Naive thymus-derived CD4-positive, alpha-beta T cell (primary cell): ENCODE results near the gene PLCL2. TPM values are rescaled to one million over a fixed set of nuclear protein-coding genes. Genes with fewer than 3 reads are reported as not detected.
A peak's percentile ranks its signal among the peaks of the same experiment; 100 is the strongest.

Source experiments
- ATAC-seq: fragments of 150-1000 bp; cut with Tn5 transposase; 2 replicates; pipeline ENCODE4 v1.10.0; 2021; ENCODE audit warnings: mild to moderate bottlenecking, moderate library complexity
- CTCF ChIA-PET: fragments of 350-600 bp; sonication (Branson Sonifier 250); formaldehyde crosslinking; loops from one replicate; lab custom pipeline; 2021; ENCODE audit warnings: antibody characterized with exemption; lab: Charles Lee
- POLR2A ChIA-PET: fragments of 350-600 bp; sonication (Branson Sonifier 250); formaldehyde crosslinking; loops from one replicate; lab custom pipeline; 2021; ENCODE audit warnings: antibody characterized with exemption, inconsistent platforms; lab: Charles Lee
- DNase-seq, 9 donors: peaks; one replicate each; pipeline versions ENCODE4 v3.0.0 to v3.0.0-alpha.2; 2020 to 2022; ENCODE audit warnings: mixed read lengths in 1 of 9
- H3K27ac ChIP-seq: one replicate; pipeline ENCODE4 v1.7.0; 2013; ENCODE audit warnings: mild to moderate bottlenecking, low read depth, low read length, moderate library complexity
- H3K27me3 ChIP-seq, 2 donors: one replicate each; pipeline ENCODE4 v1.7.0; 2013; ENCODE audit warnings: low read length in 2 of 2, mild to moderate bottlenecking in 2 of 2, moderate library complexity in 2 of 2; ENCODE audit not compliant: control insufficient read depth in 2 of 2, insufficient read depth in 2 of 2
- H3K36me3 ChIP-seq, 3 experiments: 1 replicate in 2 of 3; 2 replicates in 1 of 3; pipeline ENCODE4 v1.7.0; 2013; ENCODE audit warnings: low read length in 3 of 3, mild to moderate bottlenecking in 3 of 3, moderate library complexity in 1 of 3; ENCODE audit not compliant: insufficient read depth in 3 of 3, control insufficient read depth in 2 of 3
- H3K4me1 ChIP-seq, 2 donors: one replicate each; pipeline ENCODE4 v1.7.0; 2013; ENCODE audit warnings: low read length in 2 of 2, mild to moderate bottlenecking in 2 of 2, moderate library complexity in 1 of 2; ENCODE audit not compliant: control insufficient read depth in 2 of 2, insufficient read depth in 2 of 2
- H3K4me3 ChIP-seq: 2 replicates; pipeline ENCODE4 v1.7.0; 2013; ENCODE audit warnings: mild to moderate bottlenecking, low read length
- H3K9me3 ChIP-seq, 3 experiments: 1 replicate in 2 of 3; 2 replicates in 1 of 3; pipeline ENCODE4 v1.7.0; 2013; ENCODE audit warnings: low read length in 3 of 3; ENCODE audit not compliant: control insufficient read depth in 2 of 3
- H3K27ac Mint-ChIP-seq, 9 donors: one replicate each; pipeline ENCODE4 v1.8.0; 2020 to 2022; ENCODE audit warnings: mixed read lengths in 9 of 9, mild to moderate bottlenecking in 8 of 9, moderate library complexity in 5 of 9, inconsistent platforms in 2 of 9
- H3K27me3 Mint-ChIP-seq, 5 donors: one replicate each; pipeline ENCODE4 v1.8.0; 2021 to 2022; ENCODE audit warnings: mixed read lengths in 5 of 5, mild to moderate bottlenecking in 1 of 5
- H3K36me3 Mint-ChIP-seq, 5 donors: one replicate each; pipeline ENCODE4 v1.8.0; 2020 to 2022; ENCODE audit warnings: mixed read lengths in 5 of 5, mild to moderate bottlenecking in 3 of 5, inconsistent platforms in 1 of 5
- H3K4me1 Mint-ChIP-seq, 7 donors: one replicate each; pipeline ENCODE4 v1.8.0; 2020 to 2022; ENCODE audit warnings: mixed read lengths in 7 of 7, mild to moderate bottlenecking in 3 of 7, inconsistent platforms in 1 of 7
- H3K4me3 Mint-ChIP-seq, 10 donors: one replicate each; pipeline ENCODE4 v1.8.0; 2020 to 2022; ENCODE audit warnings: mild to moderate bottlenecking in 10 of 10, mixed read lengths in 10 of 10, moderate library complexity in 6 of 10, inconsistent platforms in 2 of 10
- H3K9me3 Mint-ChIP-seq, 11 donors: one replicate each; pipeline ENCODE4 v1.8.0; 2020 to 2022; ENCODE audit warnings: mixed read lengths in 11 of 11, mild to moderate bottlenecking in 4 of 11, inconsistent platforms in 1 of 11, moderate library complexity in 1 of 11
- intact Hi-C, 2 donors: fragments of 100-400 bp; cut with micrococcal nuclease; formaldehyde crosslinking; loops; one replicate each; pipeline ENCODE4 v1.15.1; 2023
- polyA plus RNA-seq, 2 donors: library from polyadenylated mRNA; unstranded; fragments of 300-500 nt; fragmentation: Illumina TruSeq; gene quantifications; one replicate each; pipeline ENCODE4 v1.2.3, GENCODE V29; 2021
- total RNA-seq, 6 experiments: library from RNA in 5 of 6; stranded (reverse) in 5 of 6; gene quantifications; 1 replicate in 5 of 6; 2 replicates in 1 of 6; pipeline ENCODE4 v1.2.3 and lab custom pipeline; 2021 to 2026

Gene PLCL2
- total and polyA plus RNA-seq, 7 experiments from 2014 or later = 48.9 to 90.8 (median 64.1) TPM

DNA sequence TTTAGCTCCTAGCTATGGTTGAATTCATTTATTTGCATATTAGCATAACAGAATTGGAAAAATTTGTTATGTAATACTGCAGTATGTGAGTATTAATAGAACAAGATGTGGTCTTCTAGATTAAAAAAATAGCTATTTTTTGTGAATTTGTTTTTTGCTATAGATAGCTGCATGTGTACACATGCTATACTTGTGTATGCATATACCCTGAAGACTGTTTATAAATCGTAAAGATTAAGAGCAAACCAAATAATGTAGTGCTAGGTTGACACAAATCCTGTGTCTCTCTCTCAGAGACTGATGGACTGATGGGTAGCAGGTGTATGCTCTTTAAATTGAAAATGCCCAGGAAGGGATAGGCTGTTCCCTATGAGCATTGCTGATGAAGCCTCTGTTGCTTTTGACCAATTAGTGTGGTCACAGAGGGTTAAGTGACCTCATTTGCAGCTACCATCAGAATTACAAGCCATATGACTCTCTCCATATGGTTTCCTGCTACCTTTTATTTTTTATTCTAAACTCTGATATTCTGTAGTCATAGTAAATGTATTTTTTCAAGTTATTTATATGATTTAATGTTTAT is 9.0 kb downstream of the PLCL2 start:
- H3K36me3 ChIP-seq = no peaks in the 10 kb centered on the region
- H3K4me3 ChIP-seq = no peak overlapping the region
- POLR2A ChIA-PET = interaction anchor here (0.6 to 1.9 kb wide), 4 partner anchors 12 to 58 kb away, joined by 3 to 7 read pairs (median 4); no protein-coding TSS in a partner anchor
- CTCF ChIA-PET = interaction anchor here (0.8 kb wide), 1 partner anchor 9 kb away, joined by 4 read pairs; the partner anchor contains the start of gene PLCL2
- Mint-ChIP-seq H3K27ac (no peak overlapping the region), H3K36me3 (peaks cover 0 to 15% (median 0%) of the 10 kb centered on the region in 5 donors), H3K4me3 (peak overlapping the region in 3 of 10 donors; percentile 11 to 97 (median 53)), H3K9me3 (peaks cover 0 to 2% (median 0%) of the 10 kb centered on the region in 11 donors), H3K4me1 (peaks cover 74 to 94% (median 88%) of the 10 kb centered on the region in 7 donors), H3K27me3 (no peaks in the 10 kb centered on the region)
- no peaks in the 10 kb centered on the region for H3K9me3 ChIP-seq
- no peak overlapping the region for H3K27ac ChIP-seq
- H3K4me1 ChIP-seq = peaks cover 57 to 72% of the 10 kb centered on the region in 2 donors
- DNase-seq (no peak), ATAC-seq (no peak)
- intact Hi-C loops = no loop called here
- H3K27me3 ChIP-seq = no peaks in the 10 kb centered on the region

DNA sequence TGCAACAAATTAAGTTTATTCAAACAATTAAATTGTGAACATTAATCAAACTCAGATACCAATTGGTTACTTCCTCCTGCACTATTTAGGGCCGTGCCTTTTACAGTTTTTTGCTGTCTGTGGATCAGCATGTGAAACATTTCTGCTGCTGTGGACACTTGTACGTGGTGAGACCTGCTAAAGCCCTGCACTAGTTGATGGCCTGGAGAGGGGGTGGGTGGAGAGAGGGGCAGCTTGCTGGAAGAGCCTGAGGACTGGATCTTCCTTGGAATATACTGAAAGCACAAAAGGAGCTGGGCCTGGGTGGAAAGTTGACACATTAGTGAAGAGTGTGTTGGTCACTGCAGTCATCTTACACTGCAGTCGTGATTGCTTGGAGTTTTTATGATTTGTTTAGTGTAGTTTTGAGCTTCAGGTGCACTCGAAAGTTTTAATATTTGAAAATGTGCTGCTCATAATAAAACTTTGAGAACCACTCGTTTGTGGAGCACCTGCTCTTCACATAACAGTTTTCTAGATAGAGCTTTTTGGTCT is 11.4 kb downstream of the PLCL2 start:
- Histone ChIP-seq H3K4me3 (no peak overlapping the region), H3K4me1 (peaks cover 58 to 76% of the 10 kb centered on the region in 2 donors), H3K27me3 (no peaks in the 10 kb centered on the region), H3K9me3 (no peaks in the 10 kb centered on the region), H3K27ac (no peak overlapping the region), H3K36me3 (no peaks in the 10 kb centered on the region)
- peaks cover 68 to 94% (median 89%) of the 10 kb centered on the region in 7 donors for H3K4me1 Mint-ChIP-seq
- ATAC-seq (no peak), DNase-seq (no peak)
- H3K36me3 Mint-ChIP-seq = peaks cover 0 to 22% (median 0%) of the 10 kb centered on the region in 5 donors
- H3K4me3 Mint-ChIP-seq = peak overlapping the region; percentile 21 to 86 (median 57)
- ChIA-PET CTCF (no interaction called here), POLR2A (interaction anchor here (0.9 to 1.8 kb wide), 5 partner anchors 10 to 130 kb away, joined by 3 to 13 read pairs (median 7); partner anchors contain the start of gene PLCL2)
- no peaks in the 10 kb centered on the region for H3K27me3 Mint-ChIP-seq
- intact Hi-C loops = no loop called here
- peak overlapping the region in 8 of 9 donors; percentile 83 to 96 (median 92) for H3K27ac Mint-ChIP-seq
- peaks cover 0 to 2% (median 0%) of the 10 kb centered on the region in 11 donors for H3K9me3 Mint-ChIP-seq

- ChIA-PET CTCF (no interaction called here), POLR2A (interaction anchor here (0.6 to 1.8 kb wide), 5 partner anchors 11 to 126 kb away, joined by 3 to 13 read pairs (median 7); partner anchors contain the start of gene PLCL2)
- intact Hi-C loops = loop anchor here (1.0 kb wide), 2 partner anchors 8 to 9 kb away; no protein-coding TSS in a partner anchor
- Mint-ChIP-seq H3K27me3 (no peaks in the 10 kb centered on the region), H3K27ac (peak overlapping the region; percentile 47 to 96 (median 92)), H3K36me3 (peaks cover 0 to 21% (median 0%) of the 10 kb centered on the region in 5 donors), H3K4me1 (peaks cover 67 to 94% (median 89%) of the 10 kb centered on the region in 7 donors), H3K9me3 (peaks cover 0 to 2% (median 0%) of the 10 kb centered on the region in 11 donors), H3K4me3 (peak overlapping the region; percentile 39 to 86 (median 66))
- no peak for ATAC-seq
- no peak overlapping the region for H3K4me3 ChIP-seq
- no peaks in the 10 kb centered on the region for H3K27me3 ChIP-seq
- H3K4me1 ChIP-seq = peaks cover 58 to 77% of the 10 kb centered on the region in 2 donors
- no peaks in the 10 kb centered on the region for H3K9me3 ChIP-seq
- H3K27ac ChIP-seq = no peak overlapping the region
- DNase-seq = no peak
- no peaks in the 10 kb centered on the region for H3K36me3 ChIP-seq
Measured at GRCh38 chr3:16896820-16897219, 12.1 kb downstream of the PLCL2 start.

DNA sequence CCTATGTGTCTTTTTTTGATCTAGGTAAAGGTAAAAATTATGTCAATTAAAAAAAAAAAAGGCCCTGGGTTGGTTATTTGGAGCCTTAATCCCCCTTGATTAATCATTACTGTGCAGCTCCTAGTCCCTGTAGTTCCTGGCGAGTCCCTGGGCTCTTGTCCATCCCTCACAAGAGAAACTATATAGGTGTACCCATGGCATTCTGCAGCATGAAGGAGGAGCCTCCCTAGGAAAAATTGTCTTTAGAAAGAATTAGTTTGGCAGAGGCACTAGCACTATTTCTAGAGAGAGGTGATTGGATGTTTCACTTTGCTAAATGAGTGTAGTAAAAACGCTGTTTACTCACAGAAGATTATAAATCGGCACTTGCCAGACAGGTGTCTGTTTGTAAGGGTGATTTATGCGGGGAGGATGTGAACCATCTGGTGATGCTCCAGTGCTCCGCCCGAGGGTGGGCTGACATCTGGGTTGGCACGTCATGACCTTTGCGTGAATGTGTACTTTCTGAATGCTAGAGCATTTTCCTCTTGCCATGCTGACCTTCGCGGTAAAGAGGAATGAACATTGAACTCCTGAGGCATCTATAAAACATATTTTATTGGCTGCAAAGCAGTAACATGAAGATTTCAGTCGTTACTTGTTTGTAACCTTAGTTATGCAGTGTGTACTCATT is 12.6 kb downstream of the PLCL2 start:
- Histone ChIP-seq H3K4me1 (peaks cover 58 to 79% of the 10 kb centered on the region in 2 donors), H3K27ac (no peak overlapping the region)
- POLR2A ChIA-PET = interaction anchor here (0.6 to 1.8 kb wide), 5 partner anchors 11 to 87 kb away, joined by 3 to 13 read pairs (median 6); no protein-coding TSS in a partner anchor

GRCh38 chr3:16898595-16899395 is 14.0 kb downstream of the PLCL2 start:
- Mint-ChIP-seq H3K36me3 (peaks cover 0 to 19% (median 0%) of the 10 kb centered on the region in 5 donors), H3K4me1 (peaks cover 68 to 94% (median 89%) of the 10 kb centered on the region in 7 donors), H3K9me3 (peaks cover 0 to 2% (median 0%) of the 10 kb centered on the region in 11 donors), H3K27ac (peak overlapping the region; percentile 15 to 96 (median 92)), H3K4me3 (peak overlapping the region; percentile 30 to 86 (median 76)), H3K27me3 (no peaks in the 10 kb centered on the region)
- H3K4me3 ChIP-seq = no peak overlapping the region
- H3K4me1 ChIP-seq = peaks cover 59 to 79% of the 10 kb centered on the region in 2 donors
- POLR2A ChIA-PET = interaction anchor here (0.7 to 4.4 kb wide), 5 partner anchors 8 to 60 kb away, joined by 3 to 20 read pairs (median 4); partner anchors contain the start of gene PLCL2
- peak overlapping the region; percentile 18 for H3K27ac ChIP-seq
- ATAC-seq = peak; percentile 10
- H3K36me3 ChIP-seq = no peaks in the 10 kb centered on the region
- CTCF ChIA-PET = no interaction called here
- intact Hi-C loops = no loop called here
- no peaks in the 10 kb centered on the region for H3K27me3 ChIP-seq
- DNase-seq = no peak
- H3K9me3 ChIP-seq = no peaks in the 10 kb centered on the region

More for the DNA sequence above, 12.6 kb downstream of the PLCL2 start:
- CTCF ChIA-PET = interaction anchor here (0.7 kb wide), 1 partner anchor 41 kb away, joined by 3 read pairs; no protein-coding TSS in a partner anchor
- ATAC-seq = peak; percentile 65
- H3K4me1 Mint-ChIP-seq = peaks cover 66 to 94% (median 89%) of the 10 kb centered on the region in 7 donors
- peak overlapping the region; percentile 44 to 86 (median 67) for H3K4me3 Mint-ChIP-seq
- intact Hi-C loops = loop anchor here (1.0 kb wide), 2 partner anchors 8 to 9 kb away; no protein-coding TSS in a partner anchor
- H3K36me3 ChIP-seq = no peaks in the 10 kb centered on the region
- H3K9me3 Mint-ChIP-seq = peaks cover 0 to 2% (median 0%) of the 10 kb centered on the region in 11 donors
- H3K27me3 ChIP-seq = no peaks in the 10 kb centered on the region
- peaks cover 0 to 20% (median 0%) of the 10 kb centered on the region in 5 donors for H3K36me3 Mint-ChIP-seq
- H3K4me3 ChIP-seq = no peak overlapping the region
- no peaks in the 10 kb centered on the region for H3K9me3 ChIP-seq
- DNase-seq = peak in 6 of 9 donors; percentile 31 to 66 (median 52)
- no peaks in the 10 kb centered on the region for H3K27me3 Mint-ChIP-seq
- H3K27ac Mint-ChIP-seq = peak overlapping the region; percentile 25 to 96 (median 92)
